Nephron (organoid): ENCODE measurements around the gene RGS11.

Experiments used
- H3K27ac Mint-ChIP-seq, 3 experiments: 2 replicates each; pipeline ENCODE4 v1.8.0; 2020; ENCODE audit warnings: mixed read lengths in 3 of 3, mild to moderate bottlenecking in 2 of 3, moderate library complexity in 1 of 3
- H3K27me3 Mint-ChIP-seq: 2 replicates; pipeline ENCODE4 v1.8.0; 2021; ENCODE audit warnings: low read depth, mild to moderate bottlenecking, moderate library complexity, mixed read lengths
- H3K36me3 Mint-ChIP-seq: 2 replicates; pipeline ENCODE4 v1.8.0; 2020; ENCODE audit warnings: low read depth, mixed read lengths
- H3K4me1 Mint-ChIP-seq: 2 replicates; pipeline ENCODE4 v1.8.0; 2020; ENCODE audit warnings: mixed read lengths
- H3K4me3 Mint-ChIP-seq, 3 experiments: 2 replicates each; pipeline ENCODE4 v1.8.0; 2020; ENCODE audit warnings: mild to moderate bottlenecking in 3 of 3, mixed read lengths in 3 of 3, moderate library complexity in 2 of 3
- H3K9me3 Mint-ChIP-seq: 2 replicates; pipeline ENCODE4 v1.8.0; 2020; ENCODE audit warnings: mixed read lengths
- CTCF ChIP-seq, 3 experiments: fragments of 200-600 bp; sonication (generic); IDR thresholded peaks; one replicate each; pipeline ENCODE4 v1.5.0; 2021; ENCODE audit warnings: antibody characterized with exemption in 3 of 3; ENCODE audit not compliant: unreplicated experiment in 3 of 3

RGS11 gene

GRCh38 chr16:320206-320605 lies 44.5 kb upstream of the RGS11 start:
- Mint-ChIP-seq H3K36me3 (peaks cover 14% of the 10 kb centered on the region), H3K27ac (no peak overlapping the region), H3K27me3 (no peaks in the 10 kb centered on the region), H3K9me3 (no peaks in the 10 kb centered on the region), H3K4me1 (peaks cover 5% of the 10 kb centered on the region), H3K4me3 (no peak overlapping the region)
- TF ChIP-seq CTCF (IDR thresholded peaks at IDR 0.05; ENCODE audit: unreplicated experiment in 3 of 3): no peak

GRCh38 chr16:318628-319027 lies 42.9 kb upstream of the RGS11 start:
- no peak for TF ChIP-seq CTCF (IDR thresholded peaks at IDR 0.05; ENCODE audit: unreplicated experiment in 3 of 3)
- peaks cover 5% of the 10 kb centered on the region for H3K4me1 Mint-ChIP-seq
- no peak overlapping the region for H3K27ac Mint-ChIP-seq
- peaks cover 15% of the 10 kb centered on the region for H3K36me3 Mint-ChIP-seq
- H3K9me3 Mint-ChIP-seq: no peaks in the 10 kb centered on the region
- no peaks in the 10 kb centered on the region for H3K27me3 Mint-ChIP-seq
- H3K4me3 Mint-ChIP-seq: no peak overlapping the region

- no peak for TF ChIP-seq CTCF (IDR thresholded peaks at IDR 0.05; ENCODE audit: unreplicated experiment in 3 of 3)
- Mint-ChIP-seq H3K4me3 (no peak overlapping the region), H3K27me3 (no peaks in the 10 kb centered on the region), H3K36me3 (peaks cover 15% of the 10 kb centered on the region), H3K9me3 (no peaks in the 10 kb centered on the region), H3K27ac (no peak overlapping the region), H3K4me1 (peaks cover 5% of the 10 kb centered on the region)
Observed at GRCh38 chr16:317583-317982, 41.8 kb upstream of the RGS11 start.

GRCh38 chr16:316741-317464 lies 41.2 kb upstream of the RGS11 start:
- H3K9me3 Mint-ChIP-seq: no peaks in the 10 kb centered on the region
- no peaks in the 10 kb centered on the region for H3K27me3 Mint-ChIP-seq
- peaks cover 5% of the 10 kb centered on the region for H3K4me1 Mint-ChIP-seq
- H3K4me3 Mint-ChIP-seq: no peak overlapping the region
- peaks cover 21% of the 10 kb centered on the region for H3K36me3 Mint-ChIP-seq
- TF ChIP-seq CTCF (IDR thresholded peaks at IDR 0.05; ENCODE audit: unreplicated experiment in 3 of 3): no peak
- H3K27ac Mint-ChIP-seq: no peak overlapping the region

GRCh38 chr16:314795-315299 lies 39.1 kb upstream of the RGS11 start:
- TF ChIP-seq CTCF (IDR thresholded peaks at IDR 0.05; ENCODE audit: unreplicated experiment in 3 of 3): no peak
- peaks cover 17% of the 10 kb centered on the region for H3K36me3 Mint-ChIP-seq
- H3K27me3 Mint-ChIP-seq: no peaks in the 10 kb centered on the region
- H3K4me3 Mint-ChIP-seq: no peak overlapping the region
- H3K9me3 Mint-ChIP-seq: no peaks in the 10 kb centered on the region
- peaks cover 5% of the 10 kb centered on the region for H3K4me1 Mint-ChIP-seq
- H3K27ac Mint-ChIP-seq: no peak overlapping the region

- H3K27me3 Mint-ChIP-seq: no peaks in the 10 kb centered on the region
- H3K36me3 Mint-ChIP-seq: peaks cover 13% of the 10 kb centered on the region
- no peak for TF ChIP-seq CTCF (IDR thresholded peaks at IDR 0.05; ENCODE audit: unreplicated experiment in 3 of 3)
- no peaks in the 10 kb centered on the region for H3K9me3 Mint-ChIP-seq
- no peak overlapping the region for H3K4me3 Mint-ChIP-seq
- peaks cover 5% of the 10 kb centered on the region for H3K4me1 Mint-ChIP-seq
- no peak overlapping the region for H3K27ac Mint-ChIP-seq
Observed at GRCh38 chr16:314351-314750, 38.6 kb upstream of the RGS11 start.
